ENCODE results near the gene IER5. TPM values are rescaled to one million over a fixed set of nuclear protein-coding genes. Genes with fewer than 3 reads are reported as not detected.

IER5 gene
- total RNA-seq, 1 experiment from 2014 or later = 100 TPM

DNA sequence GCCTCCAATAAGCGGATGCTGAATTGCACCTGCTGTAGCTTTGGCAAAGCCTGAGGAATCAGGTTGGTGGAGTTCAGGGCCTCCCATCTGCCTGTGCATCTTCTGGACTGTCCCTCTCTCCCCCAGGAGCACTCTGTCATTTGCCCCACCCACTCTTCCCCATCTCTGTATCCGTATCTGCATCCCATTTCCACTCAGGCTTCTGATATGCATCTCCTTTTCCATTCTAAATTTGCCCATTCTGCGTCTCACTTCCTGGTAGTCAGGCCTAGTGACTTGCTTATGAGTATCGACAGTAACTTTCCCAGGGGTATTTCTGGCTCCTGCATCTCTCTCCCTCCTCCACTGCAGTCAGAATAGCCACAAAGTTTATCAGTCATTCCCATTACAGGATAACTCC, 39.1 kb upstream of the IER5 start:
- H3K36me3 ChIP-seq (ENCODE audit: low read depth, low read length) = no peaks in the 10 kb centered on the region
- POLR2A ChIA-PET (ENCODE audit: unreplicated experiment) = no interaction called here
- CTCF ChIA-PET = no interaction called here
- BruUV-seq (replicated peaks) = no TSS peak
- H3K9me2 ChIP-seq (replicated peaks; ENCODE audit: low read length) = no peaks in the 10 kb centered on the region
- H3K27ac ChIP-seq (ENCODE audit: low read length) = no peak overlapping the region
- TF ChIP-seq EZH2 (IDR thresholded peaks at IDR 0.05; ENCODE audit: low read length, unreplicated experiment) (no peak), EZH2phosphoT487 (IDR thresholded peaks at IDR 0.05; ENCODE audit: borderline replicate concordance, low read length) (no peak)
- TF ChIP-seq, protein P1, sequence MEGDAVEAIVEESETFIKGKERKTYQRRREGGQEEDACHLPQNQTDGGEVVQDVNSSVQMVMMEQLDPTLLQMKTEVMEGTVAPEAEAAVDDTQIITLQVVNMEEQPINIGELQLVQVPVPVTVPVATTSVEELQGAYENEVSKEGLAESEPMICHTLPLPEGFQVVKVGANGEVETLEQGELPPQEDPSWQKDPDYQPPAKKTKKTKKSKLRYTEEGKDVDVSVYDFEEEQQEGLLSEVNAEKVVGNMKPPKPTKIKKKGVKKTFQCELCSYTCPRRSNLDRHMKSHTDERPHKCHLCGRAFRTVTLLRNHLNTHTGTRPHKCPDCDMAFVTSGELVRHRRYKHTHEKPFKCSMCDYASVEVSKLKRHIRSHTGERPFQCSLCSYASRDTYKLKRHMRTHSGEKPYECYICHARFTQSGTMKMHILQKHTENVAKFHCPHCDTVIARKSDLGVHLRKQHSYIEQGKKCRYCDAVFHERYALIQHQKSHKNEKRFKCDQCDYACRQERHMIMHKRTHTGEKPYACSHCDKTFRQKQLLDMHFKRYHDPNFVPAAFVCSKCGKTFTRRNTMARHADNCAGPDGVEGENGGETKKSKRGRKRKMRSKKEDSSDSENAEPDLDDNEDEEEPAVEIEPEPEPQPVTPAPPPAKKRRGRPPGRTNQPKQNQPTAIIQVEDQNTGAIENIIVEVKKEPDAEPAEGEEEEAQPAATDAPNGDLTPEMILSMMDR (conservative IDR thresholded peaks at IDR 0.05; ENCODE audit: low read depth, low read length) = no peak
- intact Hi-C loops (cut with micrococcal nuclease) = no loop called here
- H3K4me2 ChIP-seq (ENCODE audit: low read length) = no peak overlapping the region
- no peaks in the 10 kb centered on the region for H3F3A ChIP-seq (ENCODE audit: low read length, unreplicated experiment)
- 0 out of 2 replicates have a peak, but pooled peaks cover 4% of the 10 kb centered on the region for H3K4me1 ChIP-seq (ENCODE audit: insufficient read depth, low read length)
- no peak overlapping the region for H2AFZ ChIP-seq (ENCODE audit: low read length)
- H3K9me3 ChIP-seq (ENCODE audit: low read length) = no peaks in the 10 kb centered on the region
- ATAC-seq = no peak
- DNase-seq = no peak
- no peaks in the 10 kb centered on the region for H3K79me2 ChIP-seq (ENCODE audit: low read length)
- no peak overlapping the region for H3K4me3 ChIP-seq (ENCODE audit: low read length)
- H3K27me3 ChIP-seq (ENCODE audit: low read length) = no peaks in the 10 kb centered on the region
- no peaks in the 10 kb centered on the region for H4K20me1 ChIP-seq (ENCODE audit: low read length)
- H3K9ac ChIP-seq (ENCODE audit: low read length) = no peak overlapping the region

DNA sequence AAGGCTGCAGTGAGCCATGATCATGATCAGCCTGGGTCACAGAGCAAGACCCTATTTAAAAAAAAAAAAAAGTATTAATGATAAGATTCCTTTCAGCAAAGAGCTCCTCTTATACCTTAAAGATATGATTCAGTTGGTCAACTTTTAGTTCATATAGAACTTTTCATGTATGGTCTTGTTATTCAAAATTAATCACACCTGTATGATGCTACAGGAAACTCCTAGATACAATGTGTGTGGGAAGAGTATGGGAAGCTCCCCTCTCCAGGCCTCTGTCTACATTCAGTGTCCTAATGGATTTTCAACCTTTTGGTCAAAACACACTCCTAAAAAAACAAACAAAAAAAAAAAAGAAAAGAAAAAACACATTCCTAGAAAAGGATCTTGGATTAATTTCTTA, 37.6 kb upstream of the IER5 start:
- Histone ChIP-seq H3K79me2 (ENCODE audit: low read length) (no peaks in the 10 kb centered on the region), H3K9me3 (ENCODE audit: low read length) (no peaks in the 10 kb centered on the region), H4K20me1 (ENCODE audit: low read length) (no peaks in the 10 kb centered on the region), H3K36me3 (ENCODE audit: low read depth, low read length) (no peaks in the 10 kb centered on the region), H3K4me1 (ENCODE audit: insufficient read depth, low read length) (no peaks in the 10 kb centered on the region), H3F3A (ENCODE audit: low read length, unreplicated experiment) (no peaks in the 10 kb centered on the region), H3K27ac (ENCODE audit: low read length) (no peak overlapping the region), H2AFZ (ENCODE audit: low read length) (no peak overlapping the region), H3K9ac (ENCODE audit: low read length) (no peak overlapping the region), H3K27me3 (ENCODE audit: low read length) (no peaks in the 10 kb centered on the region), H3K4me3 (ENCODE audit: low read length) (no peak overlapping the region), H3K4me2 (ENCODE audit: low read length) (no peak overlapping the region), H3K9me2 (replicated peaks; ENCODE audit: low read length) (no peaks in the 10 kb centered on the region)
- BruUV-seq (replicated peaks) = no TSS peak
- TF ChIP-seq EZH2phosphoT487 (IDR thresholded peaks at IDR 0.05; ENCODE audit: borderline replicate concordance, low read length) = no peak
- no peak for TF ChIP-seq EZH2 (IDR thresholded peaks at IDR 0.05; ENCODE audit: low read length, unreplicated experiment)
- TF ChIP-seq, protein P1 (conservative IDR thresholded peaks at IDR 0.05; ENCODE audit: low read depth, low read length) = no peak
- DNase-seq (no peak), ATAC-seq (no peak)
- POLR2A ChIA-PET (ENCODE audit: unreplicated experiment) = no interaction called here
- CTCF ChIA-PET = no interaction called here
- intact Hi-C loops (cut with micrococcal nuclease) = no loop called here

DNA sequence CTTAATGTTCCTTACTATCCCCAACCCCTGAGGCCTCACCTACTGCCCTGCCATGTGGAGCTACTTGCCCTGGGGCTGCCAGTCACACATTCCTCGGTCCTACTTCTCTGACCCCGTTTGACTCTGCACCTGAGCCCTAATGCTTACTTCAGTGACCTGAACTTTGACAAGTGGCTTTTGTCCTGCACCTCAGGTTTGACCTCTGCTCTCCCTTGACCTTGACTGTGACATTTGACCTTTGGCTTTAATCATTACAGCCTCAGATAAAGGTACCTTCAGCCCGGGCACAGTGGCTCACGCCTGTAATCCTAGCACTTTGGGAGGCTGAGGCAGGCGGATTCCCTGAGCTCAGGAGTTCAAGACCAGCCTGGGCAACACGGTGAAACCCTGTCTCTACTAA, 31.9 kb upstream of the IER5 start:
- ATAC-seq = no peak
- no peak for DNase-seq
- no peak overlapping the region for H3K9ac ChIP-seq (ENCODE audit: low read length)
- H3K9me3 ChIP-seq (ENCODE audit: low read length) = no peaks in the 10 kb centered on the region
- intact Hi-C loops (cut with micrococcal nuclease) = no loop called here
- no peaks in the 10 kb centered on the region for H3K79me2 ChIP-seq (ENCODE audit: low read length)
- H3K4me3 ChIP-seq (ENCODE audit: low read length) = no peak overlapping the region
- no peaks in the 10 kb centered on the region for H4K20me1 ChIP-seq (ENCODE audit: low read length)
- no peak overlapping the region for H3K27ac ChIP-seq (ENCODE audit: low read length)
- POLR2A ChIA-PET (ENCODE audit: unreplicated experiment) = no interaction called here
- no peaks in the 10 kb centered on the region for H3K27me3 ChIP-seq (ENCODE audit: low read length)
- no peaks in the 10 kb centered on the region for H3F3A ChIP-seq (ENCODE audit: low read length, unreplicated experiment)
- BruUV-seq (replicated peaks) = no TSS peak
- CTCF ChIA-PET = no interaction called here
- H3K9me2 ChIP-seq (replicated peaks; ENCODE audit: low read length) = no peaks in the 10 kb centered on the region
- no peaks in the 10 kb centered on the region for H3K36me3 ChIP-seq (ENCODE audit: low read depth, low read length)
- no peak for TF ChIP-seq EZH2phosphoT487 (IDR thresholded peaks at IDR 0.05; ENCODE audit: borderline replicate concordance, low read length)
- TF ChIP-seq EZH2 (IDR thresholded peaks at IDR 0.05; ENCODE audit: low read length, unreplicated experiment) = no peak
- TF ChIP-seq, protein P1 (conservative IDR thresholded peaks at IDR 0.05; ENCODE audit: low read depth, low read length) = no peak
- no peak overlapping the region for H2AFZ ChIP-seq (ENCODE audit: low read length)
- H3K4me1 ChIP-seq (ENCODE audit: insufficient read depth, low read length) = no peaks in the 10 kb centered on the region
- H3K4me2 ChIP-seq (ENCODE audit: low read length) = no peak overlapping the region
